22Rv1 (cell line): Measurements from ENCODE around the gene TTC33.

ENCODE experiments used
- H3K27ac ChIP-seq: fragments of 450-650 bp; 2 replicates; pipeline ENCODE4 v1.5.1; 2017
- CTCF ChIP-seq: fragments of 450-650 bp; IDR thresholded peaks from 2 replicates; pipeline ENCODE4 v1.5.1; 2017; ENCODE audit warnings: mild to moderate bottlenecking
- ZFX ChIP-seq: fragments of 450-650 bp; IDR thresholded peaks from 2 replicates; pipeline ENCODE4 v1.6.1; 2017; ENCODE audit warnings: antibody characterized with exemption, borderline replicate concordance

TTC33 gene

GRCh38 chr5:40550481-40550880 lies 205.3 kb downstream of the TTC33 start:
- no peak for TF ChIP-seq CTCF
- no peak for TF ChIP-seq ZFX
- no peak overlapping the region for H3K27ac ChIP-seq

- H3K27ac ChIP-seq: no peak overlapping the region
- no peak for TF ChIP-seq CTCF
- TF ChIP-seq ZFX: no peak
These were observed 206.1 kb downstream of the TTC33 start for GRCh38 chr5:40549616-40550015.

- H3K27ac ChIP-seq: no peak overlapping the region
- no peak for TF ChIP-seq CTCF
- TF ChIP-seq ZFX: no peak
These were observed 207.7 kb downstream of the TTC33 start for GRCh38 chr5:40547994-40548575.

GRCh38 chr5:40547557-40547956 lies 208.2 kb downstream of the TTC33 start:
- TF ChIP-seq CTCF (no peak), ZFX (no peak)
- no peak overlapping the region for H3K27ac ChIP-seq

- TF ChIP-seq CTCF (no peak), ZFX (no peak)
- no peak overlapping the region for H3K27ac ChIP-seq
These were observed 215.5 kb downstream of the TTC33 start for GRCh38 chr5:40540301-40540700.

GRCh38 chr5:40524677-40525076 lies 231.1 kb downstream of the TTC33 start:
- TF ChIP-seq ZFX (no peak), CTCF (no peak)
- no peak overlapping the region for H3K27ac ChIP-seq

GRCh38 chr5:40521925-40522324 lies 233.8 kb downstream of the TTC33 start:
- no peak overlapping the region for H3K27ac ChIP-seq
- TF ChIP-seq CTCF (no peak), ZFX (no peak)
